Panc1 (cell line): ENCODE data around the gene TBPL2. TPM values are rescaled to one million over a fixed set of nuclear protein-coding genes. Genes with fewer than 3 reads are reported as not detected.

Experiments
- ATAC-seq: fragments of 200-7000 bp; cut with Tn5 transposase; 2 replicates; pipeline ENCODE4 v1.9.1; 2020; ENCODE audit warnings: mild to moderate bottlenecking, moderate library complexity
- BruUV-seq: library from RNA; stranded (reverse); fragments of 400-500 nt; replicated peaks from 2 replicates; lab custom pipeline; 2021; lab: Mats Ljungman, UMichigan
- CTCF ChIA-PET: fragments of 300-600 bp; sonication (Branson Sonifier 250); formaldehyde crosslinking; loops from one replicate; lab custom pipeline; 2022; ENCODE audit warnings: antibody characterized with exemption; lab: Charles Lee
- POLR2A ChIA-PET: fragments of 300-600 bp; sonication (Branson Sonifier 250); formaldehyde crosslinking; loops from one replicate; lab custom pipeline; 2022; ENCODE audit warnings: antibody characterized with exemption; lab: Charles Lee
- DNase-seq: peaks from one replicate; pipeline ENCODE4 v3.0.0-alpha.2; 2010; ENCODE audit warnings: low read depth, low spot score
- H3K27ac ChIP-seq: 2 replicates; pipeline ENCODE4 v1.5.1; 2011; ENCODE audit warnings: mild to moderate bottlenecking, low read length, inconsistent platforms
- H3K27me3 ChIP-seq: fragments of 200-500 bp; sonication (Bioruptor generic); 2 replicates; pipeline ENCODE4 v1.6.0; 2014; ENCODE audit warnings: low read length, inconsistent platforms; ENCODE audit not compliant: control insufficient read depth, insufficient read depth
- H3K36me3 ChIP-seq: fragments of 200-500 bp; sonication (Bioruptor generic); 2 replicates; pipeline ENCODE4 v1.5.1; 2014; ENCODE audit warnings: inconsistent platforms, mild to moderate bottlenecking, low read length, moderate library complexity; ENCODE audit not compliant: control insufficient read depth, insufficient read depth
- H3K4me1 ChIP-seq: 2 replicates; pipeline ENCODE4 v1.5.1; 2011; ENCODE audit warnings: inconsistent platforms, mild to moderate bottlenecking, low read length, moderate library complexity; ENCODE audit not compliant: control insufficient read depth, insufficient read depth
- H3K4me3 ChIP-seq, 2 experiments: 2 replicates each; pipeline ENCODE4 v1.5.1; 2011 to 2012; ENCODE audit warnings: low read depth in 2 of 2, low read length in 2 of 2, mild to moderate bottlenecking in 2 of 2, inconsistent platforms in 1 of 2, moderate library complexity in 1 of 2
- H3K9me3 ChIP-seq: fragments of 200-500 bp; sonication (Bioruptor generic); 2 replicates; pipeline ENCODE4 v1.5.1; 2014; ENCODE audit warnings: low read depth, mild to moderate bottlenecking, inconsistent platforms, low read length, moderate library complexity; ENCODE audit not compliant: control insufficient read depth, insufficient read depth
- CTCF ChIP-seq: fragments of 450-650 bp; IDR thresholded peaks from 2 replicates; pipeline ENCODE4 v1.5.1; 2017; ENCODE audit warnings: mild to moderate bottlenecking
- POLR2AphosphoS5 ChIP-seq: IDR thresholded peaks from 2 replicates; pipeline ENCODE4 v1.6.1; 2012; ENCODE audit warnings: mild to moderate bottlenecking, low read depth, low read length, moderate library complexity
- REST ChIP-seq, 2 experiments: IDR thresholded peaks; 2 replicates each; pipeline ENCODE4 v1.6.1; 2011 to 2012; ENCODE audit warnings: low read depth in 2 of 2, control low read depth in 1 of 2, low read length in 1 of 2, mild to moderate bottlenecking in 1 of 2, moderate library complexity in 1 of 2; ENCODE audit not compliant: insufficient read depth in 1 of 2
- SIN3A ChIP-seq: IDR thresholded peaks from 2 replicates; pipeline ENCODE4 v1.6.1; 2012; ENCODE audit warnings: low read depth, mild to moderate bottlenecking, low read length, moderate library complexity, borderline replicate concordance; ENCODE audit not compliant: insufficient read depth
- TCF7L2 ChIP-seq: IDR thresholded peaks from 2 replicates; pipeline ENCODE4 v1.6.1; 2011; ENCODE audit warnings: mild to moderate bottlenecking, low read depth, low read length, inconsistent platforms
- in situ Hi-C: cut with HindIII; loops from 2 replicates; pipeline ENCODE4 v1.10.0; 2016; ENCODE audit warnings: low sequenced_read_pairs, low pct_unique_long_range_greater_than_20kb
- intact Hi-C: fragments of 100-400 bp; cut with micrococcal nuclease; formaldehyde crosslinking; loops from one replicate; pipeline ENCODE4 v1.10.0; 2022; ENCODE audit not compliant: unreplicated experiment
- total RNA-seq: library from RNA; stranded (reverse); gene quantifications from one replicate; pipeline ENCODE4 v1.2.1, GENCODE V29; 2021; ENCODE audit not compliant: unreplicated experiment

Gene TBPL2
- total RNA-seq, 1 experiment from 2014 or later, result not detected

- intact Hi-C loops (loop anchor here (10.0 kb wide), 1 partner anchor 1038 kb away; no protein-coding TSS in a partner anchor), in situ Hi-C loops (no loop called here)
- Histone ChIP-seq H3K27me3 (no peaks in the 10 kb centered on the region), H3K4me1 (peaks cover 16% of the 10 kb centered on the region), H3K4me3 (no peak overlapping the region), H3K36me3 (no peaks in the 10 kb centered on the region), H3K9me3 (no peaks in the 10 kb centered on the region), H3K27ac (no peak overlapping the region)
- no peak for TF ChIP-seq CTCF
- no peak for TF ChIP-seq TCF7L2
- TF ChIP-seq POLR2AphosphoS5, result no peak
- BruUV-seq, result no TSS peak
- CTCF ChIA-PET, result interaction anchor here (0.7 kb wide), 1 partner anchor 287 kb away, joined by 3 read pairs; no protein-coding TSS in a partner anchor
- ATAC-seq (no peak), DNase-seq (no peak)
- POLR2A ChIA-PET, result no interaction called here
These were observed 3.9 kb downstream of the TBPL2 start for GRCh38 chr14:55436519-55436918.

GRCh38 chr14:55434805-55435174 is 5.6 kb downstream of the TBPL2 start:
- no peak for ATAC-seq
- DNase-seq, result no peak
- Histone ChIP-seq H3K4me1 (peaks cover 16% of the 10 kb centered on the region), H3K9me3 (no peaks in the 10 kb centered on the region), H3K36me3 (no peaks in the 10 kb centered on the region), H3K27ac (no peak overlapping the region), H3K27me3 (no peaks in the 10 kb centered on the region), H3K4me3 (no peak overlapping the region)
- TF ChIP-seq TCF7L2 (no peak), SIN3A (no peak), REST (IDR thresholded peaks at IDR 0.05; ENCODE audit: insufficient read depth in 1 of 2, low read depth in 2 of 2, low read length in 1 of 2) (no peak), CTCF (no peak), POLR2AphosphoS5 (no peak)
- no TSS peak for BruUV-seq
- intact Hi-C loops, result loop anchor here (10.0 kb wide), 1 partner anchor 1040 kb away; no protein-coding TSS in a partner anchor
- ChIA-PET CTCF (no interaction called here), POLR2A (no interaction called here)
- in situ Hi-C loops, result no loop called here
